A673 (cell line): ENCODE results near the gene NOTCH2NLA.
"Not testable (repeated sequence)": the region's sequence is repeated elsewhere in the genome, so short reads cannot be mapped to it uniquely, and the experiment has no call there.

Experiments
- EZH2 ChIP-seq: fragments of 200-600 bp; sonication (generic); IDR thresholded peaks from 2 replicates; pipeline ENCODE4 v1.6.1; 2017; ENCODE audit warnings: borderline replicate concordance, low read depth, mild to moderate bottlenecking, mixed read lengths, antibody characterized with exemption, low read length; ENCODE audit not compliant: poor library complexity, severe bottlenecking
- TF ChIP-seq, protein P1 (sequence below): fragments of 300-800, 200-600 bp; sonication (generic); conservative IDR thresholded peaks from 2 replicates; pipeline ENCODE4 v1.5.1; 2017; ENCODE audit warnings: low read depth, mild to moderate bottlenecking, antibody characterized with exemption, low read length, moderate library complexity, mixed read lengths

DNA sequence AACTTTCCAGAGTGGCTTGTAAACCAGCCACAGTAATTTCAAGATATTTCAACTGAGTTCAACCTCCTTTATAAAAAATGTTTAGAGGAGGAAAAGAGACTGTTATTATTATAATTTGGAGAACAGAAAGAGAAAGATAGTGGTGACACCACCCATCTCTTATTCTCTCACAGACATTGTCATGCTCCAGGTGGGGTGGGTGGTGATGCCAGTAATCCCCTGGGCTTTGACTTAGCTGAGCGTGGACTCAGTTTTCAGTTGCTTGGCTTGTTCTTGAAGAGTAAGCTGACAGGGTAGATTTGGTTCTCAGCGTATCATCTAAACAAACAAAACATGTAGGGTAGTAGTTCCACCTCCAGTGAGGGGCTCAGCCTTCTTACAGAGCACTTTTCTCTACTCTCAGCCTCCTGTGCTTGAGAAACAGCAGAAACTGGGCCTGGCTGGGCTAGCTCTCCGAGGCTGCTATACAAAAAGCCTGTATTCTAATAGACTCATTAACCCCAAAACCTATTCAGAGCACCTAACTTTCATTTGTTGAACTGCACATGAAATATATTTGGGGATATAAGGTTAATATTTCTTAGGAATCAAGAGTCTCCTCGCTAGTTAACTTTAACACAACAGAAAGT, 25.9 kb upstream of the NOTCH2NLA start:
- TF ChIP-seq, protein P1, sequence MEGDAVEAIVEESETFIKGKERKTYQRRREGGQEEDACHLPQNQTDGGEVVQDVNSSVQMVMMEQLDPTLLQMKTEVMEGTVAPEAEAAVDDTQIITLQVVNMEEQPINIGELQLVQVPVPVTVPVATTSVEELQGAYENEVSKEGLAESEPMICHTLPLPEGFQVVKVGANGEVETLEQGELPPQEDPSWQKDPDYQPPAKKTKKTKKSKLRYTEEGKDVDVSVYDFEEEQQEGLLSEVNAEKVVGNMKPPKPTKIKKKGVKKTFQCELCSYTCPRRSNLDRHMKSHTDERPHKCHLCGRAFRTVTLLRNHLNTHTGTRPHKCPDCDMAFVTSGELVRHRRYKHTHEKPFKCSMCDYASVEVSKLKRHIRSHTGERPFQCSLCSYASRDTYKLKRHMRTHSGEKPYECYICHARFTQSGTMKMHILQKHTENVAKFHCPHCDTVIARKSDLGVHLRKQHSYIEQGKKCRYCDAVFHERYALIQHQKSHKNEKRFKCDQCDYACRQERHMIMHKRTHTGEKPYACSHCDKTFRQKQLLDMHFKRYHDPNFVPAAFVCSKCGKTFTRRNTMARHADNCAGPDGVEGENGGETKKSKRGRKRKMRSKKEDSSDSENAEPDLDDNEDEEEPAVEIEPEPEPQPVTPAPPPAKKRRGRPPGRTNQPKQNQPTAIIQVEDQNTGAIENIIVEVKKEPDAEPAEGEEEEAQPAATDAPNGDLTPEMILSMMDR = not testable (repeated sequence)
- not testable (repeated sequence) for TF ChIP-seq EZH2
